HG02759 (cell line): Measurements from ENCODE around the gene WWOX.
"Not testable (repeated sequence)": the region's sequence is repeated elsewhere in the genome, so short reads cannot be mapped to it uniquely, and the experiment has no call there.

Experiments
- ATAC-seq: cut with Tn5 transposase; IDR thresholded peaks from one replicate; pipeline ENCODE4 v1.9.1; 2021; ENCODE audit warnings: mild to moderate bottlenecking, moderate library complexity; ENCODE audit not compliant: unreplicated experiment

WWOX gene

DNA sequence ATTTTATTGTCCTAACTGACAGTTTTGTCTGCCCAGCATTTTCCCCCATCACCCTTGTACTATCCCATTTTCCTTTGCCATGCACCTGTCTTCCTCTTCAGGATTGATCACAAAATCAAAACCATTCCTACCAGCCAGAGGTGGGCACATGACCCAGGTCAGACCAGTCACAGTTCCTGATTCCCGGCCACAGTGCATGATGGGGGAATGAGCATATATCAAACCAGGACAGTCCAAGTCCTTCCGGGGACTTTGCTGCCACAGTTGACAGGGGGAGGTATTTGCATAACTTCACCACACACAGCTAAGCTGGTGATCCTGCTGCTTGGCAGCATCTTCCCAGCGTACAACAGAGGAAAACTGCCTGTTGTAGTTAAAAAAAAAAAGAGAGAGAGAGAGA lies 493.9 kb downstream of the WWOX start:
- ATAC-seq, result no peak

DNA sequence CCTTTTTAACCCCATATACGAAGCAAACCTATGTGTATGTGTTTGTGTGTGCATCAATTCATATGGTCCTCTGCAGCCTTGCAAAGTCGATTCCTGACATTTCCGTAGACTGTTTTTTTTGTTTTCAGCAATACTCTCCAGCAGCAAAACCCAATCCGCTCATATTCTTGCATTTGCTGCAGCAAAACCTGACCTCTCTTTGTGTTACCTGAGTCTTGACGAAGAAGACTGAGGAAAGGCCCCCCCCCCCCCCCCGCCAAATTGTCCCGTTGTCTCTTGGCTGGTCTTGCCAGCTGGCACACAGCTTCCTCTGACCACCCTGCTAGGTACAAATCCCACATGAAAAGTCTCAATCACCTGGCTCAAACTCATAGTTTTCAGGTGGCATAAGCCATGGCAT lies 494.7 kb downstream of the WWOX start:
- ATAC-seq, result no peak

DNA sequence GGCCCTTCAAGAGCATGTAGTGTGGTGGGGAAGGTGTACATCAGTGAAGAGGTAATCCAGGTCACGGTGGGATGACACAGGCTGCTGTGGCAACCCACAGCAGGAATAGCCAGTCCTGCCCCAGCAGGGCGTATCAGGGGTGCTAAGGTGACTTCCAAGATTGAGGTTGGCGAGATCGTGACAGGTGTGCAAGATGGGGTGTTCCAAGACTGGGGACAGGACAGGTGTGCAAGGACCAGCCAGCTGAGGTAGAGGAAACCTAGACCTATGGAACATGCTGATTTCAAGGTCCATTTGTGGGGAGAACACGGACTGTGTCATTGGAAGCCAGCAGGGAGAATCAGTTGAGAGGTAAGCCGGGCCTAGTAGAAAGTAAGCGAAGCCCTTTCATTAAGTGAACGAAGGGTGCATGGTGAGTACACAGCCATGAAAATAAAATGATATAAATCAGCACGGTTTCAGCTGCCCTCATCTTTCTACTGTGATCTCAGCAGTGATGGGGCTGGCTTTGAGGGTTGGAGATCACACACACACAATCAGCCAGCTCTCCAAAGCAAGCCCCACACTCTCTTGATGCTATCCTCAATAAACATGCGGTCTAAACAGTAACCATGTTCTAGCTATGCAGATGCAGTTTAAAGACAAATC lies 497.0 kb downstream of the WWOX start:
- ATAC-seq, result no peak

DNA sequence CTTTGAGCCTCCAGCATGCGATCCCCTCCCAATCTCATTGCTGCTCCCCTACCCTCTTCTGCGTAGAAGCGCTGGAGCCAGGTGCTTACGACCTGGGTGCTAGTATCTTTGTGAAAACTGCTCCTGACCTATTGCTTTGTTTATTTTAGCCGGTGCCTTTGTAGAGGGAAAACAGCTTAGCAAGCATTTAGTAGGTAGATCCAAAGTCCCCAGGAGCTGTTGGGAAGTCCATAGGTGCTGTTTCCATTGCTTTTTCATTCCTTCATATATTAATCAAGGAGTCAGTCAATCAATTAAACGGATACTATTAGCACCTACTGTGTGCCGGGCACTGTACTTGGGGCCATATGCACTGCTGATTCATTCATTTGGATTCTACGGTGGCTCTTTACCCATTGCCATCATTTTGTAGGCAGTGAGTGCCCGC lies 497.6 kb downstream of the WWOX start:
- no peak for ATAC-seq

DNA sequence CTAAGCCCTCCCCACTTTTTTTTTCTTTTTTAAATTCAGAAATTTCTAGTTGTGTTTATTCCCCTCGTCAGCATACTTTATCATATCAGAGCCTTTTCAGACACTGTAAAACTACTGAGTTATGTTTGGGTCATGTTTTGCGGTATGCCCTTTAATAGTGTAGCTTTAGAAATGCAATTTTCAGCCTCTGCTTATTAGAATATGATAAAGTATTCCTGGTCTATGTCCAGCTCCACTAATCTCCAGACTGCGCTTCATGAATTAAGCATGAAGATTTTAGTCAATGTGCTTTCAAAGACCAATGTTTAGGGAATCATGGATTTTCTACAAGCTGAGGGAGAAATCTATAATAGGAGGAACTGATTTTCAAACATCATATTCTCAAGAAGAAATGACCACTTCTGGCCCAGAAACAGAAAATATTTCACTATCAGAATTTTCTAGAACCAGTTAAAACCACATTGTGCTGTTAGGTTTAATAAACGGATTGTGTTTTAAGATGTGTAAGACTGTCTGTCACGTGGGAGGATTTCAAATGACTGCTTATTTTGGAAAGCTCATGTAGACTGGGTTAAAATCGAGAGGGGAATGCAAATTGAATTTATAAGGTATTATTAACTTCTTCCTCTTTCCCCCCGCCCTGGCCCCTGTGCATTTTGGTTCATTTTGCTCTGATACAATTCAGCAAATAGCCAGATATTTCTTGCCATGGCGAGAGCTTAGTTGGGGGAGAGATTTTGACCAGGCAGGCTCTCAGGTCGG lies 498.5 kb downstream of the WWOX start:
- ATAC-seq, result no peak

DNA sequence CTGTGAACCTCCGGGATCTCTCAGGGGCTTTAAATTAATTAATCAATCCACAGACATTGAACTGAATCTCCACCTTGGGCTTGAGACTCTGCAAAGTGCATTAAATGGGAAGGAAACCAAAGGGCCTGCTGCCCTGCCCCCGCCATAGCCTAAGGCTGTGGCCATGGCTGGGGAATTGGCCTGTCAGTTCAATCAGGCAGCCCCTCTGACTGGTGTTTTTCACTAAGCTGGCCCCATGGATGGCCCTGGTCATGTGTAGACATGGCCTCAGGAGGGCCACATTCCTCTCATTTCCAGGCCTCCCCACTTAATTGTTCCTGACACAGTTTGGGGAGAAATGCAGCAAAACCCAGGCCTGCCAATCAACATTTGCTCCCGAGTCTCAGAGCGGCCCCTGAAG lies 499.8 kb downstream of the WWOX start:
- no peak for ATAC-seq

DNA sequence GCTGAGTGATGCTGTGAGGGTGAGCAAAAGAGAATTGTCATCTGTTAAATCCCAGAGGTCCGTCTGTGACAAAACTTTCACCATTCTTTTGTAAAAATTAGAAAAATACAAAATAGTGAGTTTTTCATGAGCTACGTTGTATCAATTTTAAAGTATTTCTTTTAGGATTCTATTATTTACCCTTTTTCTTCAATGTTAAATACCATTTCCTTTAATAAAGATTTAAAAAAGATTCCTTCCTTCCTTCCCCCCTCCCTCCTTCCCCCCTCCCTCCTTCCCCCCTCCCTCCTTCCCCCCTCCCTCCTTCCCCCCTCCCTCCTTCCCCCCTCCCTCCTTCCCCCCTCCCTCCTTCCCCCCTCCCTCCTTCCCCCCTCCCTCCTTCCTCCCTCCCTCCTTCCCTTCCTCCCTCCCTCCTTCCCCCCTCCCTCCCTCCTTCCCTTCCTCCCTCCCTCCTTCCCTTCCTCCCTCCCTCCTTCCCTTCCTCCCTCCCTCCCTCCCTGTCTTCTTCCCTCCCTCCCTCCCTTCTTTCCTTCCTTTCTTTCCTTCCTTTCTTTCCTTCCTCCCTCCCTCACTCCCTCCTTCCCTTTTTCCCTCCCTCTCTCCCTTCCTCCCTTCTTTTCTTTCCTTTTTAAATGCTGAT lies 505.1 kb downstream of the WWOX start:
- ATAC-seq, result not testable (repeated sequence)

DNA sequence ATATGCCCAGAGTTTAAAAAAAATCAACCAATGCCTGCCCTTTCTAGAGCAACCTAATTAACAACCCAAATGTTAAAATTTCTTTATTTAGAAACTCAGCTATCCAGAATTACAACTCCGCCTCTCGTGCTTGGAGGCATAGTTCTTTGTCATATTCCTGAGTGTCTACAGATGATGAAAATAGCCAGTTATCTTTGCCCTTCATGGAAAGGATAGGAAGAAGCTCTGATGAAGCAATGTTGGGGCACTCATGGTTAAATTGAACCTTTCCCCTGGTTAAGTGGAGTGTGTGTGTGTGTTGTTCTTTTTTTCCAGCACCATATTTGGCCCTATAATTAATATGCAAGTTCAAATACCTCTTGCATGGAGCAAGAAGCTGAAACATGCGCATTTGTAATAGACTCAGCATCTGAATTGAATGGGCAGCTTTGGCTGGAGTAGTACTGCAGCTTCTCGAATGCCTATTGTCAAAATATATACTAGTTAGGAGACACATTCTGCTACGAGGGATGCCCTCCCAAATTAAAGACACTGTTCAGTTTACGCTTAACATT lies 506.2 kb downstream of the WWOX start:
- ATAC-seq, result no peak

DNA sequence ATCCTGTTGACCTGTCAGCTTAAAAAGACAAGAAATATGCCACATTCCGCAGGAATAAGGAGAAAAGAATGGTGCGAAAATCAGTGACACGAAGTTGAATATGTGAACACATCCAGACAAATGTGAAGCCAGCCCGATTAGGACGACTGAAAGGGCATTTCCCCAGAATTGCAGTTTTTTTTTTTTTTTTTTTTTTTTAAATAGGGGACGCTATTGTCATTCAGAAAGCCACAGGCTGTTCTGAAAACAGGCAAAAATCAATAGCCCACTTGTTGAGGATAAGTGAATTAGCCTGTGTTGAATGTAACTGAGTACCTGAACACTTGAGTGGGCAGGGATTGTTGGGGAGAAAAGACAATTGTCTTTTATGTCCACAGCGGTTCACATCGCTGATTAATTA lies 507.1 kb downstream of the WWOX start:
- ATAC-seq, result no peak

DNA sequence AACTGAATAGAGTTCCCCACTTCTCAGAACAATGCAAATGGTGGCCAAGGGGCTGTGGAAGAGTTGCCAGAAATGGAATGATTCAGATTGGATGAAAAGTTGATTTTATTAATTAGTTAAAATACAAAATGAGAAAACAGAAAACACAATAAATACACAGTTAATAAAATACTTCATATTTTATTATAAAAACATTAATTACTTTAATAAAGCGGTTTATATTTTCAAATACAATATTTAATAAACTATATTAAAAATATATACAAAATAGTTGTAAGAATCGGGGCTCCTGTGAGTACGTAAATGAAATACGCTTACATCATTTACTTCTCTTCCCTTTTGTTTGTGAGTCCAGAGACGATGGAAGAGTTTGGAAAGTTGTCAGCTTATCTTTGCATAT lies 507.6 kb downstream of the WWOX start:
- no peak for ATAC-seq

DNA sequence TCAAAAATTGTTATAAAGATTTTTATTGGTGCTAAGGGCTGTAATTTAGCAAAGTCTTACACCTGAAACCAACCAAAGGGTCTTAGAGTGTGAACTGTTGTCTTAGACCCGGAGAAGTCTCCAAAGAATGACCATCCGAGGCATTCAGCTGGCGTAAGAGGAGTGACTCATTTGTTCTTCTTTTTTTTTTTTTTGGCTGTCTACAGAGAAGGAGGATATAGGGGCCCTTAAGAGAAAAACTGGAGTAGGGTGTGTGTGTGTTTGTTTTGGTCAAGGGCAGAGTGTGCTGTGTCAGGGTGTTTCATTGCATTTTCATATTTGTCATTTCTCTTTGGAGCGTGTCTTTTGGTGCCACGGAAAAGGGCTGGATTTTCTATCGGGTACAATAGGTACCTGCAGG lies 508.0 kb downstream of the WWOX start:
- no peak for ATAC-seq

DNA sequence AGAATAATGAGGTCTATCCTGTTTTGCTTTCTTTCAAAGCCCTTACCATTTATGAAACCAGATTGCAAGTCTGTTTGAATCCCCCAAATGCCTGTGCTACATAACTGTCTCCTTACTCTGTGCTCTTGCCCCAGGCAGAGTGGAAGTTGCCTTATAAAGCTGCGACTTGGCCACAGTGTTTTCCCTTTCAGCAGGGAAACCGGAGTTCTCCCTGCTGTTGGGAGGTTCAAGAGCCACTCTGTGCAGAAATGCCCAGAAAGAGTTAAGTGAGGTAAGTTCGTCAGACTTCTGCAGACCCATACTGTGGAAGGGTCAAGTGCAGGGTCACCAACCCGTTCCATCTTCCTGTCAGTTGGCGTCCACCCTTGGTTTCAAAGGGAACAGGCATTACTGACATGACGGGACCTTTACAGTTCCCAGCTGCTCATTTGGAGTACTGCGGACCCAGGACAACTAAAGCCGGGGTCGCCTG lies 508.9 kb downstream of the WWOX start:
- no peak for ATAC-seq

DNA sequence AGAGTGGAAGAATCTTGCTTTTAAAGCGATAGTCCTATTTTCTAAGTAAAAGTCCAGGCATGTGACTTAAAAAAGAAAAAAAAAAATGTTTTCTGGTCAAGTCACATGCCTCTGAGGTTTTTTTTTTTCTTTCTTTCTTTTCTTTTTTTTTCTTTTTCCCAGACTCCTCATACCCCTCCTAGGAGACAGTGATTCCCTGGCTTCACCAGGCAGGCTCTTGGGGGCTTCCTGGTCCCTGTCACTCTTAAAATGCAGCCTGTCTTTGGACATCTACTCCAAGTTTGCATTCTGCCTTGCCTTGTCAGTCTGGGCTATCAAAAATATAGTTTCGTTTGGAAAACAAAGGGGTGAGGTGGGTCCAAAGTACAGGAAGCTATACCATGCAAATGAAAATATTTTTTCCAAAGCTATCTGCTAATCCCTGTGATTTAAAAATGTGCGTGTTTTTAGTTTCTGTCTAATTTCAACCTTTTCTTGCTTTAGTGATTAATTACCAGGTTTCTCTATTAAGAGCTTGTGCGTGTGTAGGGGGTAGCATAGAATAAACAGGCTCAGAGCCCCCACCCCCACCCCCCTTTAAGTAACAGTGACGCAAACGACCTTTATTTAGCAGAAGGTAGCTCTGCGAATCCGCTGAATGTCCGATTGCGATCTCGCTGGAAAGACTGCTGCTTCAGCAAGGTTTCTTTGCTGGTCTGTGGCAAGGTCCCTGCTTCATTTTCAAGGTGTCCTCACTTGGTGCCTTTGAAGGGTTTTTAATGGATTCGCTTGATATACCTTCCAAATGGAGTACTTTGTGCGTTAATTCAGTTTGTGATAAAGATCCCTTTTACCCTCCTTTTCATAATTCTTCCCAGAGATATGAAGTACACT lies 510.2 kb downstream of the WWOX start:
- no peak for ATAC-seq

DNA sequence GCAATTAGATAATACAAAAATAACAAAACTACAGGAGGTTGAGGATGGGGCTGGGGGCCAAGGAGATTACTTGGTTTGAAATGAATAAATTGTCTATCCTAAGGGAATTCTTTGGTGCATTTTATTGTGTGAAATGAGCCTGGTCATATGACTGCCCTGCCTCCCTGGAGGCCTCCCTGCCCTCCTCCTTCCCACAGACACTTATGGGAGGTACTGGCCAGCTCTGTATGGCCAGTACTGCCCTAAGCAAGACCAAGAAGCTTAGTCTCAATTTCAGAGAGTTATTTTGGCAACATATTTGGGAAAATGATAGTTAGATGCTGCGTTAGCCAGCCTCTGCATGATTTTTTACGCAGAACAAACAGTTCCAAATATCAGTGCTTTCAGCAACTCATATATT lies 511.9 kb downstream of the WWOX start:
- ATAC-seq, result no peak

DNA sequence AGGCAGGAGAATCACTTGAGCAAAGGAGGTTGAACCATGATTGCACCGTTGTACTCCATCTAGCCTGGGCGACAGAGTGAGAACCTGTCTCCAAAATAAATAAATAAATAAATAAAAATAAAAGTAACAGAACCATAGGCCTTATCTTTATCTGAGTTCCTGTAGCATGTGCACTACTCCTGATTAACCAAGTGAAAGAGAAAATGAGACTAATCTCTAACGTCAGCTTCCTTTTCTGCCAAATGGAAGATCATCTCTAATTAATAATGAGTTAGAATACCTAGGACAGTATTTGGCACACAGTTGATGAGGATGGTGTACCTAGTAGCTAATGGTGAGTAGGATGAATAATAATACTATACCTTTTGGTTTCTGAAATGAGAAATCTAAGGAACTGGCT lies 520.4 kb downstream of the WWOX start:
- no peak for ATAC-seq

DNA sequence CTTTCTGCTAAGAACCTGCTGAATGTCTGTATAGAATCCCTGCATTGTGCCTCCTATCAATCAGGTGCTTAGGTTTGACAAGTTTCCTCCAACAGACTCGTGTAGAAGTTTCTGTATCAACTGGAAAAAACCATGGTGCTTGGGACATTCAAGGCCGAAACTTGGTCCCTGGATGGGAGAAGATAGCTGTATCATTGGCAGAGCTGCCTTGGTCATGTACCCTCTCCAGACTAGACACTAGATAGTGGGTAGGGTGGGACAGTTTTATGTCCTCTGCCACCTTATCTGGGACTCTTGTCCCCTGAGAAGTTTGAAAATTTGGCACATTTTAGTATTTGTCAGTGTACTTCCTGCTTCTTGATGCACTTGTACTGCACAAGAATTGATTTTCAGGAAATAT lies 520.8 kb downstream of the WWOX start:
- ATAC-seq, result no peak

DNA sequence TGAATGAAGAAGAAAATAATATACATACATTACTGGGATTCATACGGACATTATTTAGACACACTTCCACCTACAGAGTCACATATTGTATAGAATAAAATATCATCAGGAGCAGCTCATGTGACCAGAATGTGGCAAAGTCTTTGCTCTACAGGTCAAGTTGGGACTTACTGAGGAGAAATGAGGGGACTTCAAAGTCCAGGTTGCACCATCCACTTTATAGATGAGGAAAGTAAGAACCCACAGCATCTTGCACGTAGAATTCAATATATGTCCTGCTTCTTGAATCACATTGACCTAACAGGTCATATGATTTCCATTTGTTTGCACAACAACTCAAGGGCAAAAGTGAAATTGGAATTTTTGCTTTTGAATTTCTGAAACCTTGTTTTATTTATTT lies 524.3 kb downstream of the WWOX start:
- ATAC-seq, result no peak

DNA sequence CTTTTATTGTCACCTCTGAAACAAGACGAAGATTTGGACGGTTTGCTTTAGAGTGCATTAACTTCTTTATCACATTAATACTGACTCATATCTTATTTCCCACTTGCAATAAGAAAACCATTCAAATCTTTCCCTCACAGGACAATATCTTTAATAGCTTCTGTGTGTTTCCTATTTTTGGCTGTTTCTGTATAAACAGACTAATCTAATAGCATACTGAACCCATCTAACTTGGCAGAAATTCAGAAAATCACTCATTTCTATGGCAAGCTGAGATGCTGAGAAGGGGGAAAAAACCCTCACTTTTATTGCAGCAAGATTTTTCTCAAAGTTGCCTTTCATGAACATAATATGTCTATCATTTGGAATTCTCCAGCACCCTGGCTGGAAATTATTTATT lies 524.9 kb downstream of the WWOX start:
- ATAC-seq, result no peak

DNA sequence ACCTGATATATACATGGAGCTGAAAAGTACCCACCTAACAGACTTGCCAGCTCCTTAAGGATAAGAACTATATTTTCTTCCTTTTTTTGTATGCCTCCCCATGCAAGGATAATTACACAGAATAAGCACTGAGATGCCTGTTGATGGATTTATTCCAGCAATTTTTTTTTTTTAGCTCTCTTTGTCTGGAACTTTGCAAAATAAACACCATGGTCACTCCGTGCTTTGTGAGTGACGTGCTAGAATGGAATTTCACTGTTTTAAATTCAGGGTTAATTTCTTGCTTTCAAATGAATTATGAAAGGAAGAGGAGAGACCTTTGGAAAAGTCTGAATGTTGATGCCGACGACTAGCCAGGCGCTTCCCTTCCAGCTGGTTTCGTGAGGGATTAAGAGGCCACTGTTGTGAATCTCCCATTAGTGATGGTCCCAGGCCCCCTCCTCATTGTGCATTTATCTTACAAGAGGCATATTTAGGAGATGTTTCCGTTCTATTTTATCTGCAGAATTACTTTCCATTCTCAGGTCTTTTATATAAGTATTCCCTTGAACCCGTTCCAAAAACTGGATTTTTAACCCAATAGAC lies 529.1 kb downstream of the WWOX start:
- ATAC-seq, result no peak

DNA sequence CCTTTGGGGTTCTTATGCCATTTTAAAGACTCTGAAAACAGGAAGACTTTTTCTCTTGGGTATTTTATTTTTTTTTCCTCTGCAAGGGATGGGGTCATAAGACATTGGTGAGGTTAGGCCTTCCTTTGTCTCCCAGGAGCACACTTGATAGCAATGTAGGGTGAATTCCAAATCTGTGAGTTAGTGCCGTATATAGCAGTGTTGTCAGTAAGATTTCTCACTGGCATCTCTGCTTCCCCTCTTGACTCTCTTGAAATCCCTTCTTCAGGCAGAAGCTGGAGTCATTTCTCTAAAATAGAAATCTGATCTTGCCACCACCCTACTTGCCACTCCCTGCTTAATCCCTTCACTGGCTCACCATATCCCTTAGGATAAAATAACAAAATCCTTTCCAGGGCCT lies 529.7 kb downstream of the WWOX start:
- ATAC-seq, result no peak

DNA sequence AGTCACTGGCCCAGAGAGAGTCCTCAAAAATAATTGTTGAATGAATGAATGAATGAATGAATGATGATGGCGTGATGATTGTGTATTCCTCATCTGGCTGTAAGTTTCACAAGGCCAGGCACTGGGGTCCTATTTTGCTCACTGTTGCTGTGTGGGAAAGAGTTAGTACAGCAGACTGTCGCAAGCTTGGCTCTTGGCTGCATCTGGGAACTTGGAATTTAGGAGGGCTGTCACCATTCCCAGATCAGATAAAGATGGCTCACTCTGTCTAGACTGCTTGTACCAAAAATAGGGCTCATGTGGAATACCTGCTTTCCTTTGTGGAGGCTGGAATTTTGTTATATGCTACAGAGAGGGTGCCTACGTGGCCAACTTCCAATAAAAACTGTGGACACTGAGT lies 530.6 kb downstream of the WWOX start:
- no peak for ATAC-seq
